GM12892 (cell line): Measurements from ENCODE around the gene SLC4A2.

Experiments used
- POLR2A ChIP-seq: IDR thresholded peaks from 2 replicates; pipeline ENCODE4 v1.6.1; 2011; ENCODE audit warnings: low read depth, low read length, control low read depth
- POLR2AphosphoS5 ChIP-seq: IDR thresholded peaks from 2 replicates; pipeline ENCODE4 v1.6.1; 2011; ENCODE audit warnings: low read depth, low read length, control low read depth
- TAF1 ChIP-seq: IDR thresholded peaks from 2 replicates; pipeline ENCODE4 v1.6.1; 2011; ENCODE audit warnings: low read depth, mild to moderate bottlenecking, control low read depth, low read length, borderline replicate concordance

DNA sequence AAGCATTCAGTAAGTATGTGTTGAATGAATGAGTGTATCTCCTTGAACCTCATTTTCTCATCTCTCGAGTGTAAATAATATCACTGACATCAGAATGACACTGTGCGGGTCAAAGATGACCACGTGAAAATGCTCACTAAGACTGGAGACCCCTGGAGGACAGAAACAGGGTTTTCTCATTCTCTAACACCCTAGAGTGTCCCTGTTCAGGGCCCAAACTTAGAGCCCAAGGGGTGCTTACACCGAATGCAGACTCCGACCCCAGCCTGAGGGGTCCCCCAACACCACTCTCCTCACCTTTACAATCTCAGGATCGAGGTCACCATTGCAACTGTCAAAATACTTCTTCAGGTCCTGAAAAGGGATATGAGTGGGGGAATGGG is 3.1 kb upstream of the SLC4A2 start:
- TF ChIP-seq TAF1 (no peak), POLR2A (no peak), POLR2AphosphoS5 (no peak)
